ENCODE results near the gene BCAS1. TPM values are rescaled to one million over a fixed set of nuclear protein-coding genes. Genes with fewer than 3 reads are reported as not detected.

Gene BCAS1
- total and polyA plus RNA-seq, 10 of the 15 experiments (the other 5 are each of a cell fraction or from before 2014, with no cell fraction given): 0.21 to 1.4 (median 0.55) TPM

DNA sequence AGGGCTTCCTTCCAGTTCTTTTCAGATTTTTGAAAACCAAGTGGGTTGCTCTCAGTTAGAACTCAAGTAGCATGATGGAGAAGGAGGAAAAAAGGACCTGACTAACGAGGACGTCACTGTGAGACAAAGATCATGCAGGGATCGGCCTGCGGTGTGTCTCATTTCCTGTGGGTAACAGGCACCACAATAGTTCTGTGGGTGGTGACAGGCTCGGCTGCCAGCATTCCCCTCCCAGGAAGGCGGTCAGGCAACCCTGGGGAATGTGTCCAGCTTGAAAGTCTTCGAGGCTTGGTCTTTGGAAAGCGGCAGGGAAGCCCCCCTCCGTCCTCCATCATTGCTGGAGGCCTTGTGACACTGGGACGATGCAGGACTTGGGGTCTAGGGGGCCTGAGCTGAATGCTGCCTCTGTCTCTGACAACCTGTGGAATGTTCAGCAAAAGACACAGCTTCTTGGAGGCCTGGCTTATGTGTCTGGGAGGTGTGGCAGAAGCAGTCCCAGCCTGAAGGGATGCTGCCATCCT is 121.0 kb downstream of the BCAS1 start:
- BruUV-seq (replicated peaks): TSS peak; percentile 17
- Histone ChIP-seq H3K4me3 (peak overlapping the region; percentile 18; the same call in 1 of the 2 replicates), H3K36me3 (ENCODE audit: control insufficient read depth in 2 of 2, insufficient read depth in 2 of 2, low read length in 1 of 2) (no peaks in the 10 kb centered on the region), H3K9me3 (replicated peaks; ENCODE audit: control insufficient read depth, insufficient read depth, low read length) (peaks cover 5% of the 10 kb centered on the region; the same call in 2 of the 3 replicates), H3K9ac (ENCODE audit: control insufficient read depth, insufficient read depth, low read length) (no peak overlapping the region), H3K27ac (ENCODE audit: control insufficient read depth, insufficient read depth) (peak overlapping the region; percentile 74), H2AFZ (ENCODE audit: control insufficient read depth, low read depth, low read length) (peak overlapping the region; percentile 2), H4K20me1 (ENCODE audit: control insufficient read depth, insufficient read depth) (no peaks in the 10 kb centered on the region), H3K4me2 (ENCODE audit: control insufficient read depth, insufficient read depth) (peak overlapping the region; percentile 86), H3K79me2 (ENCODE audit: control insufficient read depth, insufficient read depth, low read length) (no peaks in the 10 kb centered on the region), H3K27me3 (replicated peaks in 1 of 2; ENCODE audit: control insufficient read depth in 2 of 2, insufficient read depth in 2 of 2, low read length in 1 of 2) (no peaks in the 10 kb centered on the region), H3K4me1 (ENCODE audit: control insufficient read depth, insufficient read depth, low read length) (peaks cover 20% of the 10 kb centered on the region)
- ChIA-PET POLR2A (interaction anchor here (0.6 to 0.7 kb wide), 2 partner anchors 54 to 1125 kb away, joined by 3 to 4 read pairs; no protein-coding TSS in a partner anchor), RAD21 (ENCODE audit: unreplicated experiment) (interaction anchor here (1.0 to 2.0 kb wide), 6 partner anchors 9 to 113 kb away, joined by 3 to 20 read pairs (median 3); no protein-coding TSS in a partner anchor), SMC1A (ENCODE audit: uncharacterized antibody, unreplicated experiment) (interaction anchor here (0.7 to 5.7 kb wide), 14 partner anchors 9 to 296 kb away, joined by 3 to 48 read pairs (median 4); no protein-coding TSS in a partner anchor), CTCF (interaction anchor here (0.7 to 4.8 kb wide), 6 partner anchors 9 to 258 kb away, joined by 3 to 53 read pairs (median 6); partner anchors contain the start of gene PFDN4)
- intact Hi-C loops (cut with micrococcal nuclease; ENCODE audit: unreplicated experiment) (no loop called here), in situ Hi-C loops (cut with MboI) (loop anchor here (5.0 kb wide), 1 partner anchor 248 kb away; no protein-coding TSS in a partner anchor)
- FAIRE-seq: peak; percentile 92
- peak; percentile 93 for ATAC-seq
- 3% methylated on average over 10 of the region's 10 CpGs for WGBS (ENCODE audit: insufficient coverage, insufficient replicate concordance, low lambda C conversion rate, missing lambda C conversion rate)
- no peak for DNase-seq (ENCODE audit: low read depth, low spot score)
- TF ChIP-seq CHD4 (IDR thresholded peaks at IDR 0.05): no peak
- TF ChIP-seq PAX5 (IDR thresholded peaks at IDR 0.05; ENCODE audit: borderline replicate concordance, low read depth, low read length): peak; percentile 76; the same call in 1 of the 2 replicates
- TF ChIP-seq ZNF207 (IDR thresholded peaks at IDR 0.05; ENCODE audit: borderline replicate concordance): no peak
- TF ChIP-seq POLR2AphosphoS2 (IDR thresholded peaks at IDR 0.05; ENCODE audit: low read depth, low read length): no peak
- peak; percentile 97 for TF ChIP-seq IKZF1 (conservative IDR thresholded peaks at IDR 0.05)
- TF ChIP-seq TCF3 (IDR thresholded peaks at IDR 0.05; ENCODE audit: borderline replicate concordance, insufficient read depth, low read depth, low read length): no peak
- no peak for TF ChIP-seq SUPT20H (IDR thresholded peaks at IDR 0.05; ENCODE audit: borderline replicate concordance, control insufficient read depth, low read depth, low read length)
- no peak for TF ChIP-seq JUND (IDR thresholded peaks at IDR 0.05; ENCODE audit: low read depth, low read length)
- TF ChIP-seq YY1 (IDR thresholded peaks at IDR 0.05; ENCODE audit: low read depth, low read length): no peak
- TF ChIP-seq KLF5 (IDR thresholded peaks at IDR 0.05; ENCODE audit: partially characterized antibody): no peak
- TF ChIP-seq ZNF274 (IDR thresholded peaks at IDR 0.05; ENCODE audit: insufficient read depth, insufficient read length): no peak
- TF ChIP-seq MXI1 (IDR thresholded peaks at IDR 0.05; ENCODE audit: low read depth, low read length): no peak
- TF ChIP-seq EED (IDR thresholded peaks at IDR 0.05; ENCODE audit: low read depth): peak; percentile 96
- no peak for TF ChIP-seq TAF1 (IDR thresholded peaks at IDR 0.05; ENCODE audit: borderline replicate concordance, low read depth, low read length)
- TF ChIP-seq SMAD5 (IDR thresholded peaks at IDR 0.05; ENCODE audit: low read depth): no peak
- TF ChIP-seq NFXL1 (IDR thresholded peaks at IDR 0.05; ENCODE audit: borderline replicate concordance): no peak; the same call in 1 of the 2 replicates
- TF ChIP-seq TBL1XR1 (IDR thresholded peaks at IDR 0.05; ENCODE audit: low read depth, low read length): peak; percentile 61; the same call in 1 of the 2 replicates
- TF ChIP-seq, protein P1, sequence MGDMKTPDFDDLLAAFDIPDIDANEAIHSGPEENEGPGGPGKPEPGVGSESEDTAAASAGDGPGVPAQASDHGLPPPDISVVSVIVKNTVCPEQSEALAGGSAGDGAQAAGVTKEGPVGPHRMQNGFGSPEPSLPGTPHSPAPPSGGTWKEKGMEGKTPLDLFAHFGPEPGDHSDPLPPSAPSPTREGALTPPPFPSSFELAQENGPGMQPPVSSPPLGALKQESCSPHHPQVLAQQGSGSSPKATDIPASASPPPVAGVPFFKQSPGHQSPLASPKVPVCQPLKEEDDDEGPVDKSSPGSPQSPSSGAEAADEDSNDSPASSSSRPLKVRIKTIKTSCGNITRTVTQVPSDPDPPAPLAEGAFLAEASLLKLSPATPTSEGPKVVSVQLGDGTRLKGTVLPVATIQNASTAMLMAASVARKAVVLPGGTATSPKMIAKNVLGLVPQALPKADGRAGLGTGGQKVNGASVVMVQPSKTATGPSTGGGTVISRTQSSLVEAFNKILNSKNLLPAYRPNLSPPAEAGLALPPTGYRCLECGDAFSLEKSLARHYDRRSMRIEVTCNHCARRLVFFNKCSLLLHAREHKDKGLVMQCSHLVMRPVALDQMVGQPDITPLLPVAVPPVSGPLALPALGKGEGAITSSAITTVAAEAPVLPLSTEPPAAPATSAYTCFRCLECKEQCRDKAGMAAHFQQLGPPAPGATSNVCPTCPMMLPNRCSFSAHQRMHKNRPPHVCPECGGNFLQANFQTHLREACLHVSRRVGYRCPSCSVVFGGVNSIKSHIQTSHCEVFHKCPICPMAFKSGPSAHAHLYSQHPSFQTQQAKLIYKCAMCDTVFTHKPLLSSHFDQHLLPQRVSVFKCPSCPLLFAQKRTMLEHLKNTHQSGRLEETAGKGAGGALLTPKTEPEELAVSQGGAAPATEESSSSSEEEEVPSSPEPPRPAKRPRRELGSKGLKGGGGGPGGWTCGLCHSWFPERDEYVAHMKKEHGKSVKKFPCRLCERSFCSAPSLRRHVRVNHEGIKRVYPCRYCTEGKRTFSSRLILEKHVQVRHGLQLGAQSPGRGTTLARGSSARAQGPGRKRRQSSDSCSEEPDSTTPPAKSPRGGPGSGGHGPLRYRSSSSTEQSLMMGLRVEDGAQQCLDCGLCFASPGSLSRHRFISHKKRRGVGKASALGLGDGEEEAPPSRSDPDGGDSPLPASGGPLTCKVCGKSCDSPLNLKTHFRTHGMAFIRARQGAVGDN (IDR thresholded peaks at IDR 0.05): peak; percentile 78
- peak; percentile 75; the same call in 1 of the 2 replicates for TF ChIP-seq BCL11A (IDR thresholded peaks at IDR 0.05; ENCODE audit: low read depth, low read length)
- TF ChIP-seq CBFB (IDR thresholded peaks at IDR 0.05; ENCODE audit: low read depth): no peak; the same call in 1 of the 2 replicates
